OCI-LY1 (cell line): ENCODE data around the gene ENTR1.

Source experiments
- CTCF ChIP-seq: fragments of 200-600 bp; sonication (generic), shearing (Covaris generic); IDR thresholded peaks from 2 replicates; pipeline ENCODE4 v1.5.1; 2017; ENCODE audit warnings: mild to moderate bottlenecking, antibody characterized with exemption, low read length, moderate library complexity, mixed read lengths
- EZH2 ChIP-seq: fragments of 200-600 bp; sonication (generic), shearing (Covaris generic); IDR thresholded peaks from 2 replicates; pipeline ENCODE4 v1.8.0; 2017; ENCODE audit warnings: borderline replicate concordance, mixed run types, mild to moderate bottlenecking, antibody characterized with exemption, low read length, moderate library complexity, mixed read lengths

GRCh38 chr9:136370687-136371532, 39.5 kb downstream of the ENTR1 start:
- TF ChIP-seq CTCF (no peak), EZH2 (no peak)
